GM12878 (cell line): ENCODE measurements around the gene CNPPD1. TPM values are rescaled to one million over a fixed set of nuclear protein-coding genes. Genes with fewer than 3 reads are reported as not detected.

Experiments
- NBN ChIP-seq: fragments of 450-650 bp; IDR thresholded peaks from 2 replicates; pipeline ENCODE4 v1.6.1; 2016
- RAD51 ChIP-seq: fragments of 450-650 bp; IDR thresholded peaks from 2 replicates; pipeline ENCODE4 v1.6.1; 2016; ENCODE audit warnings: moderate library complexity, mild to moderate bottlenecking, inconsistent platforms
- SPI1 ChIP-seq: IDR thresholded peaks from 2 replicates; pipeline ENCODE4 v1.6.1; 2011; ENCODE audit warnings: low read depth, mild to moderate bottlenecking, low read length, moderate library complexity, borderline replicate concordance; ENCODE audit not compliant: insufficient read depth
- ZNF592 ChIP-seq: fragments of 450-650 bp; IDR thresholded peaks from 2 replicates; pipeline ENCODE4 v1.6.1; 2017; ENCODE audit warnings: mild to moderate bottlenecking, moderate library complexity
- polyA plus RNA-seq, 11 experiments: library from polyadenylated mRNA; depleted of rRNA in 4 of 11; unstranded in 6 of 11; stranded (reverse) in 5 of 11; fragments of >200 nt; fragmentation: Nextera tagmentation in 4 of 11; fragmentation: Illumina TruSeq in 1 of 11; extraction: Ambion mirVana in 4 of 11; extraction: Trizol in 1 of 11; gene quantifications; 1 replicate in 1 of 11; 2 replicates in 10 of 11; pipeline versions ENCODE4 v1.2.1 to v1.2.3, GENCODE V29; 2011 to 2016; ENCODE audit warnings: inconsistent platforms in 2 of 11, missing spikeins in 2 of 11, low read depth in 1 of 11
- total RNA-seq, 4 experiments: library from RNA; depleted of rRNA in 3 of 4; stranded (reverse); fragments of >200 nt in 3 of 4; fragmentation: Illumina TruSeq in 1 of 4; extraction: Trizol in 1 of 4; gene quantifications; 2 replicates each; pipeline versions ENCODE4 v1.2.1 to v1.2.3, GENCODE V29; 2013 to 2021
- TF ChIP-seq, protein P1 (sequence below): fragments of 450-650 bp; formaldehyde crosslinking; IDR thresholded peaks from 2 replicates; pipeline ENCODE4 v1.5.0; 2022; ENCODE audit warnings: mild to moderate bottlenecking, missing genetic modification characterization

The CNPPD1 gene
- total and polyA plus RNA-seq, 10 of the 15 experiments (the other 5 are each of a cell fraction or from before 2014, with no cell fraction given) = 12.2 to 86.6 (median 43.4) TPM

DNA sequence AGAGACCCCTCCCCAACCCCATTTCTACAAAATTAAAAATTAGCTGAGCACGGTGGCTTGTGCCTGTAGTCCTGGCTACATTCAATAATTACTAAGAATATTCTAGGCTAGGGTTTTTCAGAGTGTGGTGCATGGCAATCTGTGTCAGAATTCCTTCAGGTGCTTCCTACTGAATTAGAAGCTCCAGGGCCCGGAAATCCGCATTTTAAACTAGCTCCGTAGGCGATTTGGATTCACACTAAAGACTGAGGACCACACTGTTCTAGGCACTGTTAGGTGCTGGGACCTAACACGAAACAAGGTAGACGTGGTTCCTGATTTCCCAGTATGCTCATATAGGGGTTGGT lies 29.2 kb upstream of the CNPPD1 start (continued):
- TF ChIP-seq, protein P1, sequence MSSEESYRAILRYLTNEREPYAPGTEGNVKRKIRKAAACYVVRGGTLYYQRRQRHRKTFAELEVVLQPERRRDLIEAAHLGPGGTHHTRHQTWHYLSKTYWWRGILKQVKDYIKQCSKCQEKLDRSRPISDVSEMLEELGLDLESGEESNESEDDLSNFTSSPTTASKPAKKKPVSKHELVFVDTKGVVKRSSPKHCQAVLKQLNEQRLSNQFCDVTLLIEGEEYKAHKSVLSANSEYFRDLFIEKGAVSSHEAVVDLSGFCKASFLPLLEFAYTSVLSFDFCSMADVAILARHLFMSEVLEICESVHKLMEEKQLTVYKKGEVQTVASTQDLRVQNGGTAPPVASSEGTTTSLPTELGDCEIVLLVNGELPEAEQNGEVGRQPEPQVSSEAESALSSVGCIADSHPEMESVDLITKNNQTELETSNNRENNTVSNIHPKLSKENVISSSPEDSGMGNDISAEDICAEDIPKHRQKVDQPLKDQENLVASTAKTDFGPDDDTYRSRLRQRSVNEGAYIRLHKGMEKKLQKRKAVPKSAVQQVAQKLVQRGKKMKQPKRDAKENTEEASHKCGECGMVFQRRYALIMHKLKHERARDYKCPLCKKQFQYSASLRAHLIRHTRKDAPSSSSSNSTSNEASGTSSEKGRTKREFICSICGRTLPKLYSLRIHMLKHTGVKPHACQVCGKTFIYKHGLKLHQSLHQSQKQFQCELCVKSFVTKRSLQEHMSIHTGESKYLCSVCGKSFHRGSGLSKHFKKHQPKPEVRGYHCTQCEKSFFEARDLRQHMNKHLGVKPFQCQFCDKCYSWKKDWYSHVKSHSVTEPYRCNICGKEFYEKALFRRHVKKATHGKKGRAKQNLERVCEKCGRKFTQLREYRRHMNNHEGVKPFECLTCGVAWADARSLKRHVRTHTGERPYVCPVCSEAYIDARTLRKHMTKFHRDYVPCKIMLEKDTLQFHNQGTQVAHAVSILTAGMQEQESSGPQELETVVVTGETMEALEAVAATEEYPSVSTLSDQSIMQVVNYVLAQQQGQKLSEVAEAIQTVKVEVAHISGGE (CRISPR knock-in tag) = no peak
- TF ChIP-seq RAD51 (no peak), ZNF592 (no peak), NBN (no peak), SPI1 (no peak)
